Raji (cell line): ENCODE results near the gene EFR3B.

Experiments
- POLR2A ChIP-seq: IDR thresholded peaks from 2 replicates; pipeline ENCODE4 v1.6.1; 2011; ENCODE audit warnings: low read depth, low read length, control low read depth; ENCODE audit not compliant: insufficient read depth

The EFR3B gene

DNA sequence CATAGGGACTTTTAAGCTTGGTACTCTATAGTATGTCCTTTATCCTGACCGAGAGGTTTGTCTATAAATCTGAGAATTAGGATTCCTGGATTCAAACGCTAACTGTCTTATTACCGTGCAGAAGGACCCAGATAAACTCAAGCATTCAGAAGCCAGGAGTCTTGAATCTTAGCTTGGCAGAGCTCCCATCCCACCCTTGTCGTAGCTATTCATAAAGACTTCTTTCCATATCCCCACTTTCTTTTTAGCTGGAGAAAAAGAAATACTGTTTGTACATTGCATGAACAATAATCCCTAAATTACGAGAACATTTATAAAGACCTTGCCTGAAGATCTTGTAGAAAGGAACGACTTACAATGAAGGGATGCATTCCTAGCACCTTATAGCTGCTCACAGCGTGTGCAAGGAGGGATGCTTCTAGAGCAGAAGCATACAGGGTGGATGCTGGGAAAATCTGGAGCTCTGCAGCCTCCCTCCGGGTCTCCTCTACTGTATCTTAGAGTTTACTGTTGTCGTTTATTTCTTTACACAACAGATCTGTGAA lies 13.6 kb downstream of the EFR3B start:
- TF ChIP-seq POLR2A = no peak

DNA sequence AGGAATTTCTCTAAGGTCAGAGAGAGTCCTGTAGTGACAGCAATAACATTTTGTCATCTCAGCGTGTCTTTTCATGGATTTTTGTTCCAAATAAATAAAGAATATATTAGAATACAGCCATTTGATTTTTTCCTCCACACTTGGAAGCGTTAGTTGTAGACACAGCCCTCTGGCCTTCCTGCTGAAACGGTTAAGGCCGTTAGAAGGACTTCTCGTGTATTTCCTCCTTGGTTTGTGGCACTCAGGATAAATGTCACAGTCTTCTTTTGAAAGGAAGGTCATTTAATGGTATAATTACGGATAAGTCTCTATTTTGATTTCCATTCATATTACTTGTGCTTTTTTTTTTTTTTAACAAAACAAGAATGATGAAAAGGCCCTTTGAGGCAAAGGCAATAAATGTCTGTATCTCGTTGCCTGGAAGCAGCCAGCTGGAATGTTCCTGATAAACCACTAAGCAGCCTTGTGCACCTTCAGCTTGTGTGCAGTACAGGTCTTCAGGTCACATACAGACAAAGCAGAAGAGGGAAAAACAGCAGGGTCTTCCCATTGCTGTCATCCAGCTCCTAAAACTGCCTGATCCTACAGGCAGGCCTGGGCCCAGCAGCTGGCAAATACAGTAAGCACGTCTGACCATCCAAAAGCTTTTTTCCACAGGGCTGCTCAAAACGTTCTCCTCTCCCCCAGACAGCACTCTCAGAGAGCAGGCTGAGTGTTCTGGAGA lies 14.4 kb downstream of the EFR3B start:
- TF ChIP-seq POLR2A = no peak

DNA sequence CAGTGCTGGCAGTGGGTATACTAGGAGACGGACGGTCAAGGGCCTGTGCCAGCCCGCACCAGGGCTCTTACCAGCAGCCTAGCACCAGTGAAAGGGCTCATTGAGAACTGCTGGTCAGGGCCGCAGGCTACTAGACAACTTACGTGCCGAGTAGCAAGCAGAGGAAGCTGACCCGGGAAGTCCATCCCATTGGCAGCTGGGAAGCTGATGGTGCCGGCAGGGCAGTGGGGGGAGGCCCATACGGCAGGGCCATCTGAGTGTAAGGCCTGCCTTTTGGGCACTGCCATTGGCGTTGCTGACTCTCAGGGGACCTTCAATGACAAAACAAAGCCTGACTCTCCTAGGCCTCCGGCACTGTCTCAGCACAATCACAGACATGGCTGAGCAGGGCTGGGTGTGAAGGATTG lies 20.6 kb downstream of the EFR3B start:
- no peak for TF ChIP-seq POLR2A

DNA sequence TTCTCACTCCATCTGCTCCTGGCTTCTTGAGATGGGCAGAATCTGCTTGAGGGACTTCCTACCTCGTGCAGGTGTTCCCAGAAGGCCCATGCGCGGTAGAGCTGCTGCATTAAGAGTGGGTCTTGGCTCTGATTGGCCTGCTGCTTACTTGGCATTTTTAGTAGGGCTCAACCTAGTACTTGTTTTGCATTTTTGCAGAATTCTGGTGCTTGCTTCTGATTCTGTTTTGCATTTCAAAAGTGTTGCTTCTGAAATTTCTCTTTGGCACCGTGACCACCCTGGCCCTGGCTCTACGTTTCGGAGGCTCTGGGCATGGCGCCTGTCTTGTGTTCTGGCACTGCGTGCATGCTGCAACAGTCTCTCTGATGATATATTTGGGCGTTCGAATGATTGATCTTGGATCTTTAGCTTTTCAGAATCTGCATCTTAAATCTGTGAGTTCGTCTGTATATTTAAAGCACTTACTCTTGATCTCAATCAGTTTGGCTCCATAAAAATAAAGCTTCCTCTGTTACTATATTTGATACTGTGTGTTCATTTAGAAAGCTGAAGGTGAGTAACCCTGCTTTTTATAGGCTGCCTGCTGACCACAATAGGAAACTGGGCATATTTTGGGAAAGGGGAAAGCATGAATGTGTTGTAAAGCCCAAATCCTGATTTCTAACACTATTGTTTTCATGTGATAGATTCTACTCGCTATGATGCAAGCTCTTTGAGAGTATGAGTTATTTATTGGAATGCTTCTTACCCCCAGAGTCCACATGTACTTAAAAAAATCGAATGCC lies 22.2 kb downstream of the EFR3B start:
- no peak for TF ChIP-seq POLR2A

DNA sequence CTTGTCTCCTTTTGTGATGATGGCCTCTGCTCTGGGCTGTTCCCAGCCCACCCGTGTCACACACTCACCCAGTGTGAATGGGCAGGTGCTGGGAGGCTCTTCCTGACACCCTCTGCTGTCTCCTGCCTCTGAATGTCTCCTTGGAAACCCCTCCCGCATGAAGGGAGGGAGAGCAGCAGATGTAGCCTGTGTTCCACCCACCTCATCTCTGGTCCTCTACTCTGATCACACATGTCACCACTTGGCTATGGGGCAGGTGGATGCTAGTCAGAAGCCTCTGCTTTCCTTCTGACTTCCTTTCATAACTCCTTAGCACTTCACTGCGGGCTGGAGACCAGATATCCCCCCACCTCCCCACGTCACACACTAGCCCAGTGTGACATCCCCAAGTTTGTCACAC lies 23.9 kb downstream of the EFR3B start:
- TF ChIP-seq POLR2A = no peak

DNA sequence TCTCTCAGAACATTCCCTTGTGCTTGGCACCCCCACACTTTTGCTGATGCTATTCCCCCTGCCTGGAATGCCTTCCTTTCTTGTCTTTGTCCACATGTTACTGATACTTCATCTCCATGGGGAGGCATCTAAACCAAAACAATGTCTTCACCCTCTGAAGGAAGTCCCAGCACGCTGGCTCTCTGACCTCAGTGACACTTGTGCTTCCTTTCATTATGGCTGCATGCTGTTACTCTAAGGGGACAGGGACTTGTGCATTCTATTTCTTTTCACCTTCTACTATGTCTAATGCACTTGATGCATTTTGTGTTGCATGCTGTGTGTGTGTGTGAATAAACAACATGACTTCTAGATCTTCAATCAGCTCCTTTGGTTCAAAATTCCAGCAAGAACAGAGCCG lies 24.6 kb downstream of the EFR3B start:
- TF ChIP-seq POLR2A = no peak

DNA sequence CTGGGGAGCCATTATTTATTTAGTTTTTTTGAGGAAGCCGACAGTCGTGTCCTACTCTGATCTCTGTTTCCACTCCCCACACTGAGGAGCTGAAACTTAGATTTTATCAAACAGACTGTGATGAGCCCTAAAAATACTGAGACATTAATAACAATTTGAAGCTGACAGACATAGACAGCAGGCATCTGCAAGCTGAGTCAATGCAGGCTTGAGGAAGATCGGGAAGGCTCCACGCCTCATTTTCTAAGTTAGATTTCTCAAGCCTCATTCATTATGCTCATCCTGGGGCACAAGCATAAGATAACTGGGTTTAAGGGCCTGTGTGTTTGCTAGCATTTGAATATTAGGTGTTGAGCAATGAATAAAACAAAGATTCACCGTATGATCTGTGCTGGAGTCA lies 26.3 kb downstream of the EFR3B start:
- TF ChIP-seq POLR2A = no peak

DNA sequence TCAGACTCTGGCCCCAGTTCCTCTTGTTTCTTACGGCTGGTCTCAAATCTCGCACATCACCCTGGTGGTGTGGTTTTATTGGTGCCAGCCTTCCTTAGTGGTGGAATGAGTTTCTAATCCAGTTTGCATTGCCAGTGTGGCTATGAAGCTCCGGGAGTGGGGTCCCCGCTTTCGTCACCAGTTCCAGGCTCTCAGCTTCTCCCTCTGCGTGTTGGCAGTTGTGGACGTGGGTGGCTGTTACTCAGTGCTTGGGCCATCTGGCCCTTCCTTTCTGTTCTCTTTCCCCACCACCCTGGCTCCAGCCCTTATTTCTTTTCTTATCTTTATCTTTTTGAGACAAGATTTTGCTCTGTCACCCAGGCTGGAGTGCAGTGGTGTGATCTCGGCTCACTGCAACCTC lies 30.1 kb downstream of the EFR3B start:
- TF ChIP-seq POLR2A = no peak

DNA sequence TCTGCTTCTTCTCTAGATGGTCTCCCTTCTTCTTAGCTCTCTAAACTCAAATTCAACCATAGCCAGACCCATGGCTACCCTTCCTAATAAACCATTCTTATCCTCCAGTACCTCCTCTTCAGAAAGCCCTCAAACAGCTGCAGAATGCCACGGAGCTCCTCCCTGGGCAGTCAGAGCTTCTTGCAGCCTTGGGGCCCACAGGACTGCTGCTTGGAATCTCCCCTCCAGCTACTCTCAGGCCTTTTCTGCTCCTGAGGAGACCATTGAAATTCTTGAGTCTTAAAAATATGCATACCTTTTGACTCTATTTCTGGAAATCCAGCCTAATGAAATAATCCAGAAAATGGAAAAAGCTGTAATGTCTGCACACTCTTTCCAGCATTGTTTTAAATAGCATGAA lies 30.7 kb downstream of the EFR3B start:
- no peak for TF ChIP-seq POLR2A

DNA sequence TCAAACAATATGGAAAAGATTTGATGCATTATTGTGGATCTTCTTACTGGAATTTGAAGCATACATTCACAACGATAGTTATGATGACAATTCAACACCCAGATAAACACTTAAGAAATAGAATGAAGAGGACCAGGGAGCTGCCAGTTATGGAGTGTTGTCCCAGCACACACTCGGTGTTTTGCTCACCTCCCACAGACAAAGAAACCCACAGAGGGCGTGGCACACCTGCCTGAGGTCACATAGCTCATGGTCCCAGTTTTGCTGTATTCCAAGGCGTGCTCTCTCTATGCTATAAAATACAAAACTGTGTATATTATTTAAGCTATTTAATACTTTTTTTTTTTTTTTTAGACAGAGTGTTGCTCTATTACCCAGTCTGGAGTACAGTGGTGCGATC lies 31.1 kb downstream of the EFR3B start:
- TF ChIP-seq POLR2A = no peak

DNA sequence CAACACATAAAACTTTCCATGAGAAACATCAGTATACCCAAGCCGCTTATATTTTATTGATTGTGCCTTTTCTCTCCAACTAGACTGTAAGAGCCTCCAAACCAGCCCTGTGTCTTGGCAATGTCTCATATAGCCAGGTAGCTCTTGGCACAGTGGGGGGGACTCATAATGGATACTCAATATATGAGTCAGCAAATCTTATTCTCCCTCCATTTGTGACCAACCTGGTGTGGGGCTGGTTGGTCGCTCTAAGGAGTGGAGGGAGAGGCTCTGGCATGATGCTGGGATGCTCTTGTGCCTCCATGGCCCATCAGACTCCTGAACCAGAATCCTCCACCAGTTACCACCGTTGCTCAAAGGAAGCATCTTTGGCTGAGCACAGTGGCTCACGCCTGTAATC lies 32.0 kb downstream of the EFR3B start:
- no peak for TF ChIP-seq POLR2A

DNA sequence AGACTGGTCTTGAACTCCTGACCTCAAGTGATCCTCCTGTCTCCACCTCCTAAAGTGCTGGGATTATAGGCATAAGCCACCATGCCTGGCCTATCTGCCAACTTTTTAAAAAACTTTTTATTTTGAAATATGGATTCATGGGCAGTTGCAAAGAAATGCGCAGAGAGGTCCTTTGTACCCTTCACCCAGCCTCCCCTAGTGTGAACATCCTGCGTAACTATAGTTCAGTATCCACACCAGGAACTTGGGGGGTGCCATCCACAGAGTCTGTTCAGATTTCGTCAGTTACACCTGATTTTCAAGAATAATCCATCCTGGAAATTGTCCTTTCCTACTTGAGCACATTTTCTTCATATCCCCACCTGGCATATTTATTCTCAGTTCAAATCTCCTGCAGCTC lies 33.0 kb downstream of the EFR3B start:
- no peak for TF ChIP-seq POLR2A

DNA sequence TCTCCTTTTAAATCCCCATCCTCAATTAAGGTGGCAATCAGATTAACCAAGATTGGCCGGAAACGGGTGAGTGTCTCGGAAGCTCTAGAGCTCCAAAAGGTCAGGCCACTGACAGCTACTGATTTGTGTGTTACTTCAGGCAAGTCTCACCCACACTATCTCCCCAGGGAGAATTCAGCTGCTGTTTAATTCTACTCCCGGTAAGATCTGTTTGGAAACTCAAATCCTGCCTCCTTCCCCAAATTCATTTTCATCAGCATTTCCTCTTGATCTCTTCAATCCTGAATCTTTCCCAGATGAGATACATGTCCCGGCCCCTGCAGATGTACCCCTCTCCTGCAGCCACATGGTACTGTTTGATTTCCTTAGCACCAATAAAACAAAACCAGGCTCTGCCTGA lies 34.9 kb downstream of the EFR3B start:
- no peak for TF ChIP-seq POLR2A

DNA sequence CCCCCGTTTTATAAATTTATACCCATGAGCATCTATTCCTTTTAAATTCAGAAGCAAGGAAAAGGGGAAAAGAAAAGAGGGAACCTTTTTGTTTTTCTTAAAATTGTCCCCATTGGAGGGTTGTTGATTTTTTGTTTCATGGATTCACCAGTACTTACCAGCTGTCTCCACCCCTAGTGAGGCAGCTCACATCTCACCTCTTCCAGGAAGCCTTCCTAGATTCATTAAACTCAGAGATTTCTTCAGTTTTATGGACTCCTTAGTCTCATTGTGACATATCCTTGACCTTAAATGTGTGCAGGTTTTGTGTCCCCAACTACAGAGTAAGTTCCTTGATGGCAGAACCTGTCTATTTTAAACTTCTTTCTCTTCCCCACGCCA lies 35.9 kb downstream of the EFR3B start:
- TF ChIP-seq POLR2A = no peak

DNA sequence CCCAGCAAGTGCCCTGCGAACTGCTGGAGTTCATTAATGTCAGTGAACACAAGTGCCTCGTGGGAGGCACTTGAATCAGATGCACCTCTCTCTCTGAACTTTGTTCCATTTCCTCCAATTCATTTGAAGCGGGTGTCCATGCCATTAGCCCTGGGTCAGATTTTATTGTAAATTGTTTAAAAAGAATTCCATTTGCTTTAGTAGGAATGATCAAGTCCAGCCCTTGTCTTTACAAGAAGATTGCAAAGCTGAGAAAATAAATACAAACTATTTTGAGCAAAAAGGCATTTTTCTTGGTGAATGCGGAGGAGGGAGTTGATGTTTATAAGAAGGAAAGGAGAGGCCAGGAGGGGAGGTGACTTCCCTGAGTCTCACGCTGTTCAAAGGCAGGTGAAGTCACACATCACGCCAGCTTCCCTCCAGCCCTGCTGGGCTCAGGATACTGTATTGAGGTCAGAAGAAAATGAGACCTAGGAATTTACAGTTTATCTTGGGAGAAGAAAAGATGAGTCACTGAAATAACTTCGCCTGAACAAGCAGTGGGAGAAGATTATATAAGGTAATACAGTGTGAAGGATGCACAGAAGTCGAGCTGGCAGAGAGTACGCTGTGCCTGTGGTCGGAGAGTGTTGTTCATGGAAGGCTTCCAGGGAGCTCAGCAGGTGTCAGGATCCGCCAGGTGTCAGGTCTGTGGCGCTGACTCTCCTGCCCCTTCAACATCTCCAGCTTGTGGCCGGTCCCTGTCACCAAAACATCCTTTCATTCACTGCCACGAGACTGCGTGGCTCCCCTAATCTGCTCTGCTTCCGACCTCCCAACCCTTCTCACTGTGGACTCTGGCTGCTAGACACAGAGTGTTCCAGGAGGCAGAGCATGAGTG lies 36.5 kb downstream of the EFR3B start:
- TF ChIP-seq POLR2A = no peak

DNA sequence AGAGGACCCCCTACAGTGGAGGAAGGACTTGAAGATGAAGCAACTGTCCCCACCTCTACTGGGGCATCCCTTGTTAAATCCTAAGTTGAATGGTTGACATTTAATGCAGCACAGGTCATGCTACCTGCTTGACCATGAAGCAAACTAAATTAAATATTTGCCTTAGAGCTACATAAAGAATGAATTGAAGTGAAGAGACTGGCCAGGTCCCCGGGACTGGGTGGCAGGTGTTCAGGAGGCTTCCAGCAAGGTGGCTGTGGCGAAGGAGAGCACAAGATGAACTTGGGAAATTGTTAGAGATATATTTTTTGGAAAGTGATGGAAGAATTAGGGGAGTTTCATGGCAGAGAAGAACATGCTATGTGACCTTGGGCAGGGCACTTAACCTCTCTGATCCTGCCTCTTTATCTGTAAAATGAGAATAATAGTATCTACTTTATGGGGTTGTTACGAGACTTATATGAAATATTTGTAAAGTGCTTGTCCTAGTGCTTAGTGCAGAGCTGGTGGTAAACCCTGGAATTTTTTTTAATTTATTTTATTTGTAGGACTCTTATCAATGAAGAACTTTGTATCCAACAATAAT lies 37.3 kb downstream of the EFR3B start:
- TF ChIP-seq POLR2A = no peak
